HepG2 (cell line): ENCODE measurements around the gene CCDC57. TPM values are rescaled to one million over a fixed set of nuclear protein-coding genes. Genes with fewer than 3 reads are reported as not detected.

Source experiments
- ELF1 ChIP-seq: sonication (generic); formaldehyde crosslinking; IDR thresholded peaks from 2 replicates; pipeline ENCODE4 v1.4.0; 2020; ENCODE audit warnings: missing genetic modification reagents
- HNF1B ChIP-seq: sonication (generic); formaldehyde crosslinking; IDR thresholded peaks from 2 replicates; pipeline ENCODE4 v1.5.1; 2020; ENCODE audit warnings: mild to moderate bottlenecking, moderate library complexity, missing genetic modification reagents
- IKZF4 ChIP-seq: sonication (generic); formaldehyde crosslinking; IDR thresholded peaks from 2 replicates; pipeline ENCODE4 v1.5.1; 2020; ENCODE audit warnings: borderline replicate concordance, mild to moderate bottlenecking, low read depth, missing genetic modification reagents; ENCODE audit errors: not compliant biosample characterization
- MXD4 ChIP-seq: IDR thresholded peaks from 2 replicates; pipeline ENCODE4 v1.6.1; 2016; ENCODE audit warnings: mild to moderate bottlenecking, missing biosample characterization, missing genetic modification reagents
- MYPOP ChIP-seq: sonication (generic); formaldehyde crosslinking; IDR thresholded peaks from 2 replicates; pipeline ENCODE4 v1.8.1; 2023; ENCODE audit warnings: mild to moderate bottlenecking, moderate library complexity, missing genetic modification reagents
- NAIF1 ChIP-seq: sonication (generic); formaldehyde crosslinking; IDR thresholded peaks from 2 replicates; pipeline ENCODE4 v1.5.0; 2020; ENCODE audit warnings: mild to moderate bottlenecking, missing genetic modification reagents, borderline replicate concordance
- NONO ChIP-seq, 2 experiments: fragments of 450-650 bp in 1 of 2; sonication (generic) in 1 of 2; formaldehyde crosslinking in 1 of 2; IDR thresholded peaks in 1 of 2; conservative IDR thresholded peaks in 1 of 2; 2 replicates each; pipeline versions ENCODE4 v1.6.1 to v1.8.0; 2017 to 2022; ENCODE audit warnings: mild to moderate bottlenecking in 1 of 2, missing genetic modification reagents in 1 of 2, moderate library complexity in 1 of 2
- PAXIP1 ChIP-seq: sonication (generic); formaldehyde crosslinking; conservative IDR thresholded peaks from 2 replicates; pipeline ENCODE4 v1.4.0; 2020; ENCODE audit warnings: mild to moderate bottlenecking, missing genetic modification reagents, moderate library complexity
- SRY ChIP-seq: sonication (generic); formaldehyde crosslinking; IDR thresholded peaks from 2 replicates; pipeline ENCODE4 v1.8.0; 2022; ENCODE audit warnings: mild to moderate bottlenecking, missing genetic modification reagents
- TOPORS ChIP-seq: sonication (generic); formaldehyde crosslinking; IDR thresholded peaks from 2 replicates; pipeline ENCODE4 v1.8.0; 2023; ENCODE audit warnings: mild to moderate bottlenecking, missing genetic modification reagents
- ZHX2 ChIP-seq, 2 experiments: sonication (generic) in 1 of 2; formaldehyde crosslinking in 1 of 2; IDR thresholded peaks; 2 replicates each; pipeline versions ENCODE4 v1.6.1 to v1.9.0; 2014 to 2022; ENCODE audit warnings: antibody characterized with exemption in 1 of 2, borderline replicate concordance in 1 of 2, inconsistent platforms in 1 of 2, low read depth in 1 of 2, missing genetic modification reagents in 1 of 2
- ZNF235 ChIP-seq: sonication (generic); formaldehyde crosslinking; IDR thresholded peaks from 2 replicates; pipeline ENCODE4 v1.8.1; 2023; ENCODE audit warnings: mild to moderate bottlenecking, missing genetic modification reagents, borderline replicate concordance
- ZNF580 ChIP-seq: IDR thresholded peaks from 2 replicates; pipeline ENCODE4 v1.6.1; 2016; ENCODE audit warnings: low read depth, borderline replicate concordance
- ZNF816 ChIP-seq: sonication (generic); formaldehyde crosslinking; IDR thresholded peaks from 2 replicates; pipeline ENCODE4 v1.8.0; 2022; ENCODE audit warnings: missing genetic modification reagents, mild to moderate bottlenecking, borderline replicate concordance
- polyA plus RNA-seq, 8 experiments: library from polyadenylated mRNA; depleted of rRNA in 3 of 8; stranded (reverse) in 7 of 8; unstranded in 1 of 8; fragments of >200 nt; fragmentation: Illumina TruSeq in 4 of 8; extraction: Trizol in 4 of 8; gene quantifications; 2 replicates each; pipeline versions ENCODE4 v1.2.1 to v1.2.3, GENCODE V29; 2011 to 2016; ENCODE audit warnings: low read depth in 4 of 8, missing spikeins in 1 of 8, mixed read lengths in 1 of 8; ENCODE audit not compliant: insufficient read depth in 1 of 8
- total RNA-seq, 5 experiments: library from RNA; depleted of rRNA; stranded (reverse); fragments of >200 nt; fragmentation: Illumina TruSeq; extraction: Trizol; gene quantifications; 2 replicates each; pipeline ENCODE4 v1.2.3, GENCODE V29; 2016; ENCODE audit warnings: low read depth in 1 of 5

CCDC57 gene
- total and polyA plus RNA-seq, 2 of the 13 experiments (the other 11 are each of a cell fraction or from before 2014, with no cell fraction given) = 59.3 to 59.9 TPM

GRCh38 chr17:82240506-82241182 lies 28.0 kb upstream of the CCDC57 start (continued):
- TF ChIP-seq PAXIP1 (CRISPR knock-in tag) = no peak; the same call in 1 of the 2 replicates
- TF ChIP-seq MXD4 = no peak; the same call in 1 of the 2 replicates
- TF ChIP-seq HNF1B (CRISPR knock-in tag) = peak; percentile 11
- no peak for TF ChIP-seq NONO (IDR thresholded peaks at IDR 0.05)
- peak; percentile 71 for TF ChIP-seq NONO (CRISPR knock-in tag; conservative IDR thresholded peaks at IDR 0.05)
- TF ChIP-seq ELF1 (CRISPR knock-in tag) = no peak
- 0 out of 2 replicates have a peak, but pooled peaks have one; percentile 18 for TF ChIP-seq ZNF235 (CRISPR knock-in tag)
- peak; percentile 64; the same call in 1 of the 2 replicates for TF ChIP-seq MYPOP (CRISPR knock-in tag)
- 0 out of 2 replicates have a peak, but pooled peaks have one; percentile 50 for TF ChIP-seq NAIF1 (CRISPR knock-in tag)
- TF ChIP-seq IKZF4 = no peak
- TF ChIP-seq ZNF580 (CRISPR knock-in tag) = peak; percentile 54; the same call in 1 of the 2 replicates
- TF ChIP-seq TOPORS = no peak
- no peak; the same call in 1 of the 2 replicates for TF ChIP-seq SRY (CRISPR knock-in tag)
- peak; percentile 63; the same call in 1 of the 2 replicates for TF ChIP-seq ZNF816 (CRISPR knock-in tag)
- TF ChIP-seq ZHX2 (IDR thresholded peaks at IDR 0.05; ENCODE audit: low read depth) = 0 out of 2 replicates have a peak, but pooled peaks have one; percentile 8
- TF ChIP-seq ZHX2 (CRISPR knock-in tag; IDR thresholded peaks at IDR 0.05; ENCODE audit: borderline replicate concordance) = no peak
